BJ (cell line): ENCODE results near the gene CX3CR1. TPM values are rescaled to one million over a fixed set of nuclear protein-coding genes. Genes with fewer than 3 reads are reported as not detected.

Experiments used
- CTCF ChIA-PET: fragments of 350-600 bp; formaldehyde crosslinking; extraction: SDS; loops from one replicate; lab custom pipeline; 2021; ENCODE audit warnings: antibody characterized with exemption, inconsistent platforms; lab: Yijun Ruan, JAX
- POLR2A ChIA-PET: fragments of 300-600 bp; sonication (Branson Sonifier 250); formaldehyde crosslinking; extraction: SDS; loops from one replicate; lab custom pipeline; 2021; ENCODE audit warnings: antibody characterized with exemption; lab: Charles Lee
- DNase-seq: peaks from one replicate; pipeline ENCODE4 v3.0.0-alpha.2; 2011; ENCODE audit warnings: low read depth
- H3K27me3 ChIP-seq: 2 replicates; pipeline ENCODE4 v1.6.0; 2011; ENCODE audit warnings: low read length; ENCODE audit not compliant: control insufficient read depth, insufficient read depth
- H3K36me3 ChIP-seq: 2 replicates; pipeline ENCODE4 v1.5.1; 2011; ENCODE audit warnings: low read length; ENCODE audit not compliant: control insufficient read depth, insufficient read depth
- H3K4me3 ChIP-seq: 2 replicates; pipeline ENCODE4 v1.5.1; 2011; ENCODE audit warnings: low read depth, mild to moderate bottlenecking, control low read depth, low read length
- CTCF ChIP-seq: IDR thresholded peaks from 2 replicates; pipeline ENCODE4 v1.5.1; 2011; ENCODE audit warnings: low read depth, mild to moderate bottlenecking, control low read depth, inconsistent platforms, low read length, moderate library complexity; ENCODE audit not compliant: insufficient read depth
- polyA plus RNA-seq: library from polyadenylated mRNA; depleted of rRNA; stranded (reverse); fragments of >200 nt; gene quantifications from 2 replicates; pipeline ENCODE4 v1.2.3, GENCODE V29; 2011

Gene CX3CR1
- polyA plus RNA-seq, 1 experiment, result 0.45 TPM

GRCh38 chr3:39262846-39263245, 17.0 kb downstream of the CX3CR1 start:
- peaks cover 17% of the 10 kb centered on the region for H3K27me3 ChIP-seq
- CTCF ChIA-PET, result interaction anchor here (1.1 to 3.1 kb wide), 2 partner anchors 25 to 55 kb away, joined by 4 to 12 read pairs; no protein-coding TSS in a partner anchor

GRCh38 chr3:39261726-39262125, 18.1 kb downstream of the CX3CR1 start:
- peaks cover 17% of the 10 kb centered on the region for H3K27me3 ChIP-seq
- ChIA-PET CTCF (interaction anchor here (1.6 to 3.1 kb wide), 2 partner anchors 27 to 71 kb away, joined by 5 to 12 read pairs; no protein-coding TSS in a partner anchor), POLR2A (no interaction called here)
- no peak for DNase-seq
- no peaks in the 10 kb centered on the region for H3K36me3 ChIP-seq
- no peak for TF ChIP-seq CTCF
- no peak overlapping the region for H3K4me3 ChIP-seq

More at GRCh38 chr3:39262846-39263245, 17.0 kb downstream of the CX3CR1 start:
- Histone ChIP-seq H3K36me3 (no peaks in the 10 kb centered on the region), H3K4me3 (no peak overlapping the region)
- no peak for DNase-seq
- no peak for TF ChIP-seq CTCF
- POLR2A ChIA-PET, result no interaction called here

- CTCF ChIA-PET, result interaction anchor here (1.6 kb wide), 1 partner anchor 70 kb away, joined by 5 read pairs; no protein-coding TSS in a partner anchor
- H3K27me3 ChIP-seq, result peaks cover 17% of the 10 kb centered on the region
These were observed 18.9 kb downstream of the CX3CR1 start for GRCh38 chr3:39260957-39261356.

GRCh38 chr3:39260318-39260717, 19.5 kb downstream of the CX3CR1 start:
- peaks cover 14% of the 10 kb centered on the region for H3K27me3 ChIP-seq
- no peak for TF ChIP-seq CTCF
- POLR2A ChIA-PET, result no interaction called here
- DNase-seq, result no peak
- no peaks in the 10 kb centered on the region for H3K36me3 ChIP-seq
- no peak overlapping the region for H3K4me3 ChIP-seq
- CTCF ChIA-PET, result interaction anchor here (1.1 kb wide), 1 partner anchor 28 kb away, joined by 5 read pairs; no protein-coding TSS in a partner anchor

More at GRCh38 chr3:39260957-39261356, 18.9 kb downstream of the CX3CR1 start:
- Histone ChIP-seq H3K36me3 (no peaks in the 10 kb centered on the region), H3K4me3 (no peak overlapping the region)
- POLR2A ChIA-PET, result no interaction called here
- peak; percentile 73 for DNase-seq
- TF ChIP-seq CTCF, result peak; percentile 42; the same call in 1 of the 2 replicates

- CTCF ChIA-PET, result interaction anchor here (2.5 kb wide), 1 partner anchor 37 kb away, joined by 11 read pairs; no protein-coding TSS in a partner anchor
These were observed 24.1 kb downstream of the CX3CR1 start for GRCh38 chr3:39255503-39256325.

More at GRCh38 chr3:39255503-39256325, 24.1 kb downstream of the CX3CR1 start:
- POLR2A ChIA-PET, result interaction anchor here (0.5 kb wide), 1 partner anchor 23 kb away, joined by 6 read pairs; no protein-coding TSS in a partner anchor
- H3K36me3 ChIP-seq, result no peaks in the 10 kb centered on the region
- H3K4me3 ChIP-seq, result no peak overlapping the region
- H3K27me3 ChIP-seq, result peaks cover 7% of the 10 kb centered on the region
- no peak for TF ChIP-seq CTCF
- DNase-seq, result no peak
